GM12892 (cell line): ENCODE measurements around the gene BCKDHB.

Source experiments
- POLR2A ChIP-seq: IDR thresholded peaks from 2 replicates; pipeline ENCODE4 v1.6.1; 2011; ENCODE audit warnings: low read depth, low read length, control low read depth
- POLR2AphosphoS5 ChIP-seq: IDR thresholded peaks from 2 replicates; pipeline ENCODE4 v1.6.1; 2011; ENCODE audit warnings: low read depth, low read length, control low read depth
- TAF1 ChIP-seq: IDR thresholded peaks from 2 replicates; pipeline ENCODE4 v1.6.1; 2011; ENCODE audit warnings: low read depth, mild to moderate bottlenecking, control low read depth, low read length, borderline replicate concordance

DNA sequence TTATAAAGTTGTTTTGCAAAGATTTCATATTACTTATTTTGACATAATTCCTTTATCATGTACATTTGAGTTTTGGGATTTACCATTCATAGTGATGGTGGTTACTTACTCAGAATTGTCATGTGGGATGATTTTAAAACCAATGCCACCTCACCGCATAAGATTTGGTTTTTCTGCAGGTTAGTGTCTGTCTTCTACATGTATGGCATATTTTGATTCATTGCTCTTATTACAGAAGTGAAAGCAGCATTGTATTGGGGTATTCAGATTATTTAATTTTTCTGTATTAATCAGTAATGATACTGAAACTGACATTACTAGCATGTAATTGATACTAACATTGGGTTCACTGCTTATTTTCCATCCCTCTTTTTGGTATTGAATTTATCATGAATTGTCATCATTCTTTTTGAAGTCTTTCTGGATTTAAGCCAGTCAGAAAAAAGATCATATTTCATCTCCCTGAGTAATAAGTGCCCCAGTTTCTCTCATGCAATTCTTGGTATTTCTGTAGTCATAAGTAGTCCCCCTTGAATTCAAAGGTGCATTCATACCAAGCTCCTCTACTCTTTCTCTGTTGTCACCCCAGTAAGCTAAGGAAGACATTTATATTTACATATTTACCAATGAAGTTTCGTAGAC, 176.6 kb downstream of the BCKDHB start:
- TF ChIP-seq POLR2A (no peak), POLR2AphosphoS5 (no peak), TAF1 (no peak)
